Loucy (cell line): ENCODE data around the gene CELF3.

ENCODE experiments used
- H2AFZ ChIP-seq: fragments of 200-600 bp; sonication (generic); 2 replicates; pipeline ENCODE4 v1.6.0; 2016; ENCODE audit warnings: antibody characterized with exemption, mild to moderate bottlenecking, low read length, moderate library complexity
- H3F3A ChIP-seq: fragments of 200-600 bp; 2 replicates; pipeline ENCODE4 v1.6.0; 2016; ENCODE audit warnings: antibody characterized with exemption, low read depth, mild to moderate bottlenecking
- H3K27me3 ChIP-seq: fragments of 200-600 bp; sonication (generic); 2 replicates; pipeline ENCODE4 v1.6.1; 2014; ENCODE audit warnings: low read length, mild to moderate bottlenecking; ENCODE audit not compliant: insufficient read depth, poor library complexity, severe bottlenecking
- H3K36me3 ChIP-seq: fragments of 200-600 bp; sonication (generic); 2 replicates; pipeline ENCODE4 v1.6.1; 2016; ENCODE audit warnings: low read length; ENCODE audit not compliant: insufficient read depth
- H3K4me1 ChIP-seq: fragments of 200-600 bp; sonication (generic); 2 replicates; pipeline ENCODE4 v1.5.1; 2014; ENCODE audit warnings: low read length, mild to moderate bottlenecking; ENCODE audit not compliant: insufficient read depth, poor library complexity, severe bottlenecking
- H3K4me2 ChIP-seq: fragments of 200-600 bp; sonication (generic); 2 replicates; pipeline ENCODE4 v1.6.0; 2014; ENCODE audit warnings: antibody characterized with exemption, low read length, low read depth, mild to moderate bottlenecking; ENCODE audit not compliant: poor library complexity, severe bottlenecking
- H3K4me3 ChIP-seq: fragments of 200-600 bp; sonication (generic); 2 replicates; pipeline ENCODE4 v1.5.1; 2014; ENCODE audit warnings: low read length, mild to moderate bottlenecking, mixed read lengths; ENCODE audit not compliant: poor library complexity, severe bottlenecking
- H3K79me2 ChIP-seq: fragments of 200-600 bp; sonication (generic); 2 replicates; pipeline ENCODE4 v1.6.1; 2014; ENCODE audit warnings: low read length; ENCODE audit not compliant: insufficient read depth
- H3K9ac ChIP-seq: fragments of 200-600 bp; sonication (generic); 2 replicates; pipeline ENCODE4 v1.6.0; 2014; ENCODE audit warnings: mild to moderate bottlenecking, low read depth, low read length, moderate library complexity; ENCODE audit not compliant: poor library complexity, severe bottlenecking
- H3K9me2 ChIP-seq: fragments of 200-600 bp; sonication (generic); replicated peaks from 2 replicates; pipeline ENCODE4 v1.6.1; 2016; ENCODE audit warnings: low read depth, low read length, mixed read lengths
- H3K9me3 ChIP-seq: fragments of 200-600 bp; sonication (generic); 2 replicates; pipeline ENCODE4 v1.6.1; 2014; ENCODE audit warnings: mild to moderate bottlenecking, antibody characterized with exemption, low read length, low read depth; ENCODE audit not compliant: insufficient read depth
- H4K20me1 ChIP-seq: fragments of 200-600 bp; sonication (generic); 2 replicates; pipeline ENCODE4 v1.6.0; 2014; ENCODE audit warnings: antibody characterized with exemption, low read length, mild to moderate bottlenecking; ENCODE audit not compliant: insufficient read depth, poor library complexity, severe bottlenecking
- EZH2phosphoT487 ChIP-seq: fragments of 200-600 bp; IDR thresholded peaks from 2 replicates; pipeline ENCODE4 v1.6.1; 2018; ENCODE audit warnings: antibody characterized with exemption, mild to moderate bottlenecking, moderate library complexity, borderline replicate concordance
- TF ChIP-seq, protein P1 (sequence below): fragments of 200-600 bp; sonication (generic); conservative IDR thresholded peaks from 2 replicates; pipeline ENCODE4 v1.5.1; 2014; ENCODE audit warnings: mild to moderate bottlenecking, antibody characterized with exemption, low read length

The CELF3 gene

DNA sequence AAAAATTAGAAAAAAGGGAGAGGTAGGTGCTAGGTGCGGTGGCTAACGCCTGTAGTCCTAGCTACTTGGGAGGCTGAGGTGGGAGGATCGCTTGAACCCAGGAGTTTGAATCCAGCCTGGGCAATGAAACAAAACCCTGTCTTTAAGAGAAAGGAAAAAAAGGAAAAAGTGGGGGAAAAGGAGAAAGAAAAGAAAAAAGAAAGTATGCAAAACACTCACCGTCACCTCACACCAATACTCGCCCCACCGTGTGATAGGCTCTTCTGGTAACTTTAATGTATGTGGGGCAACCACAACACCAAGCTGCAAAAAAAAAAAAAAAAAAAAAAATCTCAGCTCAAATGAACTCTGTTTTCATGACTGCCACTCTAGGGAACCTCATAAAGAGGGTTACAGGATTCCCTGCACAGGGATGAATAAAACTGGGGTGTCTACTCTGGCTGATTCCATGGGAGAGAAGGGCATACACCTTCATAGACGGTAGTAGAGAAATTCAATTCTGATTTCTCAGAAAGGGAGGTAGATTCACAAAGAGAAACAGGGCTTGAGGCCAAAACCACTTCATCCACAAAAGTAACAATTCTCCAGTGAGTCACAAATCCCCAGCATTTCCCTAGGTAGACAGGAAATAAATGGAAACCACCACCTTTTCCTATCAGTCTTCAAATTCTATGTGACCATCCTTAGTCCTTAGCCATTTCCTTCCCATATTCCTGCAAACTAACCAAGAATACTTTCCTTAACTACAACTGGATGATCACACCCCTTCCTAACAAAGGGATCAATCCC lies 44.2 kb upstream of the CELF3 start:
- Histone ChIP-seq H3K27me3 (no peaks in the 10 kb centered on the region), H3K9me3 (no peaks in the 10 kb centered on the region), H3K4me1 (peaks cover 18% of the 10 kb centered on the region), H3K9ac (no peak overlapping the region), H2AFZ (no peak overlapping the region), H3F3A (no peaks in the 10 kb centered on the region), H3K36me3 (peaks cover 14% of the 10 kb centered on the region; the same call in 1 of the 2 replicates), H3K4me2 (no peak overlapping the region), H4K20me1 (no peaks in the 10 kb centered on the region), H3K4me3 (no peak overlapping the region), H3K79me2 (peaks cover 26% of the 10 kb centered on the region), H3K9me2 (no peaks in the 10 kb centered on the region)
- TF ChIP-seq, protein P1, sequence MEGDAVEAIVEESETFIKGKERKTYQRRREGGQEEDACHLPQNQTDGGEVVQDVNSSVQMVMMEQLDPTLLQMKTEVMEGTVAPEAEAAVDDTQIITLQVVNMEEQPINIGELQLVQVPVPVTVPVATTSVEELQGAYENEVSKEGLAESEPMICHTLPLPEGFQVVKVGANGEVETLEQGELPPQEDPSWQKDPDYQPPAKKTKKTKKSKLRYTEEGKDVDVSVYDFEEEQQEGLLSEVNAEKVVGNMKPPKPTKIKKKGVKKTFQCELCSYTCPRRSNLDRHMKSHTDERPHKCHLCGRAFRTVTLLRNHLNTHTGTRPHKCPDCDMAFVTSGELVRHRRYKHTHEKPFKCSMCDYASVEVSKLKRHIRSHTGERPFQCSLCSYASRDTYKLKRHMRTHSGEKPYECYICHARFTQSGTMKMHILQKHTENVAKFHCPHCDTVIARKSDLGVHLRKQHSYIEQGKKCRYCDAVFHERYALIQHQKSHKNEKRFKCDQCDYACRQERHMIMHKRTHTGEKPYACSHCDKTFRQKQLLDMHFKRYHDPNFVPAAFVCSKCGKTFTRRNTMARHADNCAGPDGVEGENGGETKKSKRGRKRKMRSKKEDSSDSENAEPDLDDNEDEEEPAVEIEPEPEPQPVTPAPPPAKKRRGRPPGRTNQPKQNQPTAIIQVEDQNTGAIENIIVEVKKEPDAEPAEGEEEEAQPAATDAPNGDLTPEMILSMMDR = no peak
- no peak for TF ChIP-seq EZH2phosphoT487

DNA sequence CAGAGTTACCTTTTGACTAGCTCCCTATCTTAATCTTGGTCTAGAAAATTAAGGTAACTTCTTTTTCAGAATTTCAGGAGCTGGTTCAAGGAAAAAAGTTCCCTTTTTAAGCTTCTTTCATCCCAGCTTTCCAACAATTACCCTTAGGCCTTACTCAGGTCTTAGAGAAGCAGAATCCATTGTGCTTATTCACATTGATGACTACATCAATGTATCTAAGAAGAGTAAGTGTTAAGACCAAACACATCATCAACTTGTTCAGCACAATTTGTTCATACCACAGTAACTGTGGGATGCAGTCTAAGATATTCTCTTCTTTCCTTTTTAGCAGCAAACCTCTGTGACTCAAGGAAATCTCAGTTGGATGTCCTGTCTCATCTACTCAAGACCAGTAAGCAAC lies 42.6 kb upstream of the CELF3 start:
- Histone ChIP-seq H3K9me2 (no peaks in the 10 kb centered on the region), H3K9me3 (no peaks in the 10 kb centered on the region), H3K4me1 (peaks cover 16% of the 10 kb centered on the region), H3K9ac (no peak overlapping the region), H2AFZ (no peak overlapping the region), H3K4me2 (no peak overlapping the region), H3F3A (no peaks in the 10 kb centered on the region), H4K20me1 (no peaks in the 10 kb centered on the region), H3K36me3 (peaks cover 14% of the 10 kb centered on the region; the same call in 1 of the 2 replicates), H3K4me3 (no peak overlapping the region), H3K79me2 (peaks cover 26% of the 10 kb centered on the region), H3K27me3 (no peaks in the 10 kb centered on the region)
- TF ChIP-seq, protein P1 = no peak
- no peak for TF ChIP-seq EZH2phosphoT487

DNA sequence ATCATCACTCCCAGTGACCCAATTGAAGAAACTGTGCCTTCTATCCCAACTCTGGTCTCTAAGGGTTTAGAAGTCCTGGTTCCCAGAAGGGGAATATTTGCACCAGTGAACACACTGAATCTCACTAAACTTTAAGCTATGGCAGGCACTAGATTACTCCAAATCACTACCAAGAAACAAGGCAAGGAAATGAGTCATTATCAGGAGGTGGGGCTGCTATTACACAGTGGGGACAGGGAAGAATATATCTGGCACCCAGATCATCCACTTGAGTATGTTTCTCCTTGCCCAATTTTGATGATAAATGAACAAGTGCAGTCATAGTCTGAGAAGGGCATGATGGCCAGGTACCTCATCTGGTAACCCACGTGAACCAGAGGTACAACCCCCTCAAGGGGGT lies 39.7 kb upstream of the CELF3 start:
- Histone ChIP-seq H3F3A (no peaks in the 10 kb centered on the region), H3K36me3 (peaks cover 14% of the 10 kb centered on the region; the same call in 1 of the 2 replicates), H3K79me2 (no peaks in the 10 kb centered on the region), H2AFZ (no peak overlapping the region), H4K20me1 (no peaks in the 10 kb centered on the region), H3K4me3 (no peak overlapping the region), H3K4me2 (no peak overlapping the region), H3K9ac (no peak overlapping the region), H3K9me3 (no peaks in the 10 kb centered on the region), H3K4me1 (no peaks in the 10 kb centered on the region), H3K27me3 (no peaks in the 10 kb centered on the region), H3K9me2 (no peaks in the 10 kb centered on the region)
- no peak for TF ChIP-seq EZH2phosphoT487
- TF ChIP-seq, protein P1 = no peak
